Ovary (tissue), 9 donors: ENCODE measurements around the gene PACSIN2. TPM values are rescaled to one million over a fixed set of nuclear protein-coding genes. Genes with fewer than 3 reads are reported as not detected.
A peak's percentile ranks its signal among the peaks of the same experiment; 100 is the strongest.

Experiments used
- DNase-seq, 5 donors: peaks; one replicate each; pipeline ENCODE4 v3.0.0-alpha.2; 2019 to 2020
- H3K27ac ChIP-seq, 2 donors: fragments of 200-600 bp; one replicate each; pipeline versions ENCODE4 v1.5.1 to v1.8.0; 2019 to 2022
- H3K27me3 ChIP-seq: fragments of 200-600 bp; one replicate; pipeline ENCODE4 v1.8.0; 2022
- H3K36me3 ChIP-seq: fragments of 200-600 bp; sonication (generic); one replicate; pipeline ENCODE4 v1.5.1; 2019
- H3K4me1 ChIP-seq: one replicate; pipeline ENCODE4 v1.8.1; 2013; ENCODE audit warnings: mild to moderate bottlenecking, moderate library complexity; ENCODE audit not compliant: insufficient read depth
- H3K4me3 ChIP-seq: fragments of 200-600 bp; sonication (generic); one replicate; pipeline ENCODE4 v1.5.1; 2017
- H3K9me3 ChIP-seq, 2 donors: fragments of 200-600 bp in 1 of 2; sonication (generic) in 1 of 2; one replicate each; pipeline versions ENCODE4 v1.5.1 to v1.8.1; 2013 to 2019; ENCODE audit warnings: mild to moderate bottlenecking in 1 of 2, moderate library complexity in 1 of 2
- EP300 ChIP-seq: sonication (generic); formaldehyde crosslinking; IDR thresholded peaks from one replicate; pipeline ENCODE4 v1.6.1; 2017; ENCODE audit warnings: antibody characterized with exemption
- POLR2A ChIP-seq: fragments of 450-650 bp; IDR thresholded peaks from one replicate; pipeline ENCODE4 v1.6.1; 2017; ENCODE audit warnings: antibody characterized with exemption, mild to moderate bottlenecking, moderate library complexity
- WGBS, 3 donors: extraction: QIAGEN DNeasy Blood & Tissue Kit in 1 of 3; methylation state at CpG; one replicate each; pipeline versions ENCODE4 v1.1.5 to v1.1.7; 2013 to 2017; 5-methylcytosine and 5-hydroxymethylcytosine counted together
- intact Hi-C, 4 donors: fragments of 100-400 bp; cut with DNase I; formaldehyde crosslinking; loops; one replicate each; pipeline versions ENCODE4 v1.11.0 to v1.15.1; 2022 to 2023
- polyA plus RNA-seq, 2 donors: library from polyadenylated mRNA; stranded (reverse); fragments of 200-250 nt in 1 of 2; fragments of 350-450 nt in 1 of 2; fragmentation: Illumina TruSeq in 1 of 2; extraction: RNeasy Lipid Tissue Mini Kit (QIAGEN cat#74804) in 1 of 2; gene quantifications; one replicate each; pipeline ENCODE4 v1.2.3, GENCODE V29; 2013 to 2014
- total RNA-seq, 7 donors: library from RNA; depleted of rRNA in 2 of 7; stranded (reverse); fragments of >200 nt in 2 of 7; fragmentation: NEBNext Ultra II Directional in 3 of 7; extraction: Animal tissue kit (Norgen Biotek cat#: 25700) in 3 of 7; gene quantifications; one replicate each; pipeline versions ENCODE4 v1.1.0 to v1.2.4, GENCODE V29; 2016 to 2023
- TF ChIP-seq, protein P1 (sequence below), 3 donors: fragments of 450-650 bp in 2 of 3; fragments of 200-600 bp in 1 of 3; IDR thresholded peaks; one replicate each; pipeline versions ENCODE4 v1.5.1 to v1.8.0; 2016 to 2022; ENCODE audit warnings: antibody characterized with exemption in 3 of 3, mild to moderate bottlenecking in 1 of 3
- donor health status: DM: no; HTN: no; CAD: no; lungs with moderate emphysema.
- donor health status: DM: no; HTN: no; CAD: no.
- donor health status: Bipolar disorder and iron deficiency.
- donor health status: DM: yes; HTN: yes; CAD: no.
- donor health status: DM: no; HTN: no; CAD: no.
- donor health status: DM: yes; HTN: yes; CAD: no.

Gene PACSIN2
- total and polyA plus RNA-seq, 9 donors: 25.5 to 60.0 (median 48.0) TPM

DNA sequence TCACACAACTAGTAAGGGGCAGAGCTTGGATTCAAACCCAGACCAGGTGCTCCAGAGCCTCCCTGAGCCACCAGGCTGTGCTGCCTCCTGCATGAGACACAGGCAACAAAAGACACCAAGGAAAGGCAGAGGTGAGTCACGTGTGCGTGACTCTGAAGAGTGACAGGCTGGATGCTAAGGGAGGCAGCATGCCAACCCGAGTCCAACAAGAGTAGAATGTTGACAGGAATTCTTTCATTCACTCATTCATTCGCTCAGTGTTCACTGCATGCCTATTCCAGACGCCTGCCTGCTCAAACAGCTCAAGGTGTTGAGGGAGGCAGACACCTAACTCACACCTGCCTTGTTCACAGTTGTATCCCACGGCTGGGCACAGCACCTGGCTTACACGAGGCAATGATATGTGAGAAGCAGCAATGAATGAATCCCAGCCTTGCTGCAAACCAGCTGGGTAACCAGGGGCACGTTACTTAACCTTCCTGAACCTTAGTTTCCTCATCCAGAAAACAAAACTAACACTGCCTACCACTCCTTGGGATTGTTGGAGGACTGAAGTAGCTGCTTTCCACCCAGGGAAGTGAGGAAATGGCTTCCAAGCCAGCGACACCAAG lies 84.0 kb downstream of the PACSIN2 start:
- 77 to 83% (median 81%) methylated on average over 9 of the region's 9 CpGs for WGBS, 3 donors
- Histone ChIP-seq H3K9me3 (no peaks in the 10 kb centered on the region), H3K4me3 (no peak overlapping the region), H3K27me3 (no peaks in the 10 kb centered on the region), H3K4me1 (peaks cover 25% of the 10 kb centered on the region), H3K27ac (no peak overlapping the region), H3K36me3 (no peaks in the 10 kb centered on the region)
- intact Hi-C loops: loop anchor here in 1 of 4 donors (10.0 kb wide), 1 partner anchor 236 kb away; no protein-coding TSS in a partner anchor
- DNase-seq: no peak
- TF ChIP-seq, protein P1, sequence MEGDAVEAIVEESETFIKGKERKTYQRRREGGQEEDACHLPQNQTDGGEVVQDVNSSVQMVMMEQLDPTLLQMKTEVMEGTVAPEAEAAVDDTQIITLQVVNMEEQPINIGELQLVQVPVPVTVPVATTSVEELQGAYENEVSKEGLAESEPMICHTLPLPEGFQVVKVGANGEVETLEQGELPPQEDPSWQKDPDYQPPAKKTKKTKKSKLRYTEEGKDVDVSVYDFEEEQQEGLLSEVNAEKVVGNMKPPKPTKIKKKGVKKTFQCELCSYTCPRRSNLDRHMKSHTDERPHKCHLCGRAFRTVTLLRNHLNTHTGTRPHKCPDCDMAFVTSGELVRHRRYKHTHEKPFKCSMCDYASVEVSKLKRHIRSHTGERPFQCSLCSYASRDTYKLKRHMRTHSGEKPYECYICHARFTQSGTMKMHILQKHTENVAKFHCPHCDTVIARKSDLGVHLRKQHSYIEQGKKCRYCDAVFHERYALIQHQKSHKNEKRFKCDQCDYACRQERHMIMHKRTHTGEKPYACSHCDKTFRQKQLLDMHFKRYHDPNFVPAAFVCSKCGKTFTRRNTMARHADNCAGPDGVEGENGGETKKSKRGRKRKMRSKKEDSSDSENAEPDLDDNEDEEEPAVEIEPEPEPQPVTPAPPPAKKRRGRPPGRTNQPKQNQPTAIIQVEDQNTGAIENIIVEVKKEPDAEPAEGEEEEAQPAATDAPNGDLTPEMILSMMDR (IDR thresholded peaks at IDR 0.05): no peak
- TF ChIP-seq POLR2A (no peak), EP300 (no peak)

DNA sequence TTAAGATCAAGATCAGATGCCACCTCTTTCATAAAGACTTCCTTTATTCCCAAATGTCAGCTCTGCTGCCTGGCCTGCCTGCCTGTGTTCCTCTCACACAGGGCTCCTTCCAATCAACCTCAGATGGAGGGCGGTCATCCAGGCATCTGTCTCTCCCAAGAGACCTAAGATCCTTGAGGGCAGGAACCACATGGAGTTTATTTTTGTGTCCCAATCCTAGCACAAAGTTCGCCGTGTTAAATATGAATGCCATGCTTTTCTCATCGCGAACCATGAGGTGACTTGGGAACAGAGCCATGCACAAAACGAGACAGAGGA lies 85.2 kb downstream of the PACSIN2 start:
- DNase-seq: no peak
- Histone ChIP-seq H3K9me3 (no peaks in the 10 kb centered on the region), H3K36me3 (no peaks in the 10 kb centered on the region), H3K4me3 (no peak overlapping the region), H3K4me1 (peaks cover 24% of the 10 kb centered on the region), H3K27ac (no peak overlapping the region), H3K27me3 (no peaks in the 10 kb centered on the region)
- 50 to 74% (median 56%) methylated on average over 6 of the region's 6 CpGs for WGBS, 3 donors
- intact Hi-C loops: loop anchor here in 1 of 4 donors (10.0 kb wide), 2 partner anchors 65 to 235 kb away; no protein-coding TSS in a partner anchor
- no peak for TF ChIP-seq EP300
- TF ChIP-seq, protein P1 (IDR thresholded peaks at IDR 0.05): no peak
- no peak for TF ChIP-seq POLR2A

DNA sequence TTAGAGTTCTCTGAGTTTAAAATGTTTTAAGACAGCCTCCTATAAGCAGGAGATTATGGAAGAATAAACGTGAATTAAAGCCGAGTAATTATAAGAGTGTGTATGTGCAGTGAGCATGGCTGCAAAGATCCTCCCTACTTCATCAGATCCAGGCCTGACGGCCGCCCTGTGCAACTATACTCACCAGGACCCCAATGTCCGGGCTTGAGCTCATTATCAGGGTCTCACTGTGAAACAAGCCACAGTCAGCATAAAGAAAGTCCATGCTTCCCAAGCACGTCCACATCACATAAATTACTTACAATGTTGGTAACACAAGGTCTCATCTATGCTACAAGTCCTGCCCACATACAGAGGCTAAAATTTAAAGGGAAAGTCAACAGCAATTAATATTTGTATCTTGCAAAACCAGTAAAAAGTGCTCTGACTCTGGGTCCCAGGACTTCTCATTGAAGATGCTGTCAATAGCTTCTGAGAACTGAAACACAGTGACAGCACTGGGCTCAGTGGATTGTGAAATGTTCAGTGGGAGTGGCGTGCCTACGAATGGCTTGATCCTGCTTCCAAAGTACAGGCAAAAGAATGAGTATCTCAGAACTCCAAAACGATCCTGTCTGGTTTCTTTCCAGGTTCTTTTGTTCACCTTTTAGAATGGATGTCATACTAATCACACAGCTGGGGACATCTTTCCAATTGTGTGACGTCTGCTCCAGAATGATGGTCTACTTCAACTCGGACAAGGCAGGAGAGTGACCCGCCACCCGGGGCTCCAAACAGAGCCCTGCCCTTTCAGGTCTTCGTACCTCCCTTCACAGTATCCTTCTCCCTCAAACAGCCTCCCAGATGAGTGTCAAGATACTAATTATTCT lies 85.7 kb downstream of the PACSIN2 start:
- intact Hi-C loops: loop anchor here in 1 of 4 donors (10.0 kb wide), 1 partner anchor 66 kb away; no protein-coding TSS in a partner anchor
- WGBS, 3 donors: 70 to 84% (median 75%) methylated on average over 14 of the region's 14 CpGs
- DNase-seq: peak in 1 of 5 donors; percentile 54

DNA sequence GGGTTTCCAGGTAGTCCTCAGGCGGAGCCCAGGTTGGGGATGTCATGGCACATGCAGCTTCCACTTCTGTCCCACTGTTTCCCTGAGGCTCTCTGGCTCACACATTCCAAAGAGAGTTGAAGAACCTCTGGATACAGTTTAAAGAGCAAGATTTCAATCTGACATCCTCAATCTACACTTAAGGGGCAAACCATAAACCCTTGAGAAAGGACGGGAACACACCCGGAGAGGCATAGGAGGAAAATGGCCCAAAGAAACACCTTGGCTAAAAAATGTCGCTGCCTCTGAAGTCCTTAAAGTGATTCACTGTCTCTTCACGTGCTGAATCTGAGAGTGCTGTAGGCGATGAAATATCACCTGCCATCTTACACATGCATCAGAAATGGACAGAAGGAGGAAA lies 87.0 kb downstream of the PACSIN2 start:
- Histone ChIP-seq H3K9me3 (no peaks in the 10 kb centered on the region), H3K36me3 (no peaks in the 10 kb centered on the region), H3K4me3 (no peak overlapping the region), H3K27me3 (no peaks in the 10 kb centered on the region), H3K4me1 (peaks cover 15% of the 10 kb centered on the region), H3K27ac (no peak overlapping the region)
- WGBS, 3 donors: 80 to 95% (median 88%) methylated on average over 6 of the region's 6 CpGs
- TF ChIP-seq EP300 (no peak), POLR2A (no peak)
- TF ChIP-seq, protein P1 (IDR thresholded peaks at IDR 0.05): no peak
- intact Hi-C loops: loop anchor here in 1 of 4 donors (10.0 kb wide), 1 partner anchor 67 kb away; no protein-coding TSS in a partner anchor
- DNase-seq: no peak

More for the DNA sequence above, 85.7 kb downstream of the PACSIN2 start:
- no peak for TF ChIP-seq POLR2A
- TF ChIP-seq EP300: no peak
- TF ChIP-seq, protein P1 (IDR thresholded peaks at IDR 0.05): no peak
- no peaks in the 10 kb centered on the region for H3K9me3 ChIP-seq
- no peak overlapping the region for H3K27ac ChIP-seq
- no peaks in the 10 kb centered on the region for H3K27me3 ChIP-seq
- H3K36me3 ChIP-seq: no peaks in the 10 kb centered on the region
- H3K4me3 ChIP-seq: no peak overlapping the region
- peaks cover 19% of the 10 kb centered on the region for H3K4me1 ChIP-seq
